HCT116 (cell line): ENCODE results near the gene SHISAL2B.

Source experiments
- CBX3 ChIP-seq: IDR thresholded peaks from 2 replicates; pipeline ENCODE4 v1.6.1; 2012; ENCODE audit warnings: low read depth
- EZH2 ChIP-seq: fragments of 200-600 bp; sonication (generic); IDR thresholded peaks from 2 replicates; pipeline ENCODE4 v1.6.1; 2017; ENCODE audit warnings: antibody characterized with exemption, mixed run types
- JUND ChIP-seq: IDR thresholded peaks from 2 replicates; pipeline ENCODE4 v1.6.1; 2012
- POLR2A ChIP-seq: IDR thresholded peaks from 2 replicates; pipeline ENCODE4 v1.7.0; 2011; ENCODE audit warnings: borderline replicate concordance; ENCODE audit not compliant: insufficient read depth, insufficient read length; ENCODE audit errors: extremely low read depth
- RAD21 ChIP-seq: IDR thresholded peaks from 2 replicates; pipeline ENCODE4 v1.6.1; 2012; ENCODE audit warnings: low read depth, mild to moderate bottlenecking
- SRF ChIP-seq: IDR thresholded peaks from 2 replicates; pipeline ENCODE4 v1.6.1; 2012; ENCODE audit warnings: low read depth
- TCF7L2 ChIP-seq: IDR thresholded peaks from 2 replicates; pipeline ENCODE4 v1.7.0; 2011; ENCODE audit warnings: borderline replicate concordance, inconsistent platforms; ENCODE audit not compliant: insufficient read depth, insufficient read length; ENCODE audit errors: extremely low read depth
- YY1 ChIP-seq: IDR thresholded peaks from 2 replicates; pipeline ENCODE4 v1.6.1; 2011; ENCODE audit warnings: low read length, low read depth, moderate library complexity, mild to moderate bottlenecking; ENCODE audit not compliant: insufficient replicate concordance; ENCODE audit errors: extremely low read depth
- ZNF274 ChIP-seq: fragments of 200-500 bp; sonication (Bioruptor generic); IDR thresholded peaks from 2 replicates; pipeline ENCODE4 v1.6.1; 2014; ENCODE audit warnings: mild to moderate bottlenecking, low read depth, low read length, inconsistent platforms
- TF ChIP-seq, protein P1 (sequence below), 3 experiments: fragments of 200-600 bp in 1 of 3; sonication (generic) in 1 of 3; IDR thresholded peaks in 2 of 3; conservative IDR thresholded peaks in 1 of 3; 2 replicates each; pipeline ENCODE4 v1.5.1; 2012 to 2017; ENCODE audit warnings: low read depth in 2 of 3, low read length in 2 of 3, antibody characterized with exemption in 1 of 3, borderline replicate concordance in 1 of 3, control low read depth in 1 of 3, mild to moderate bottlenecking in 1 of 3, mixed read lengths in 1 of 3, mixed run types in 1 of 3, moderate library complexity in 1 of 3; ENCODE audit not compliant: insufficient read depth in 1 of 3
- TF ChIP-seq, protein P2 (sequence below): IDR thresholded peaks from 2 replicates; pipeline ENCODE4 v1.6.1; 2012; ENCODE audit warnings: low read depth

- TF ChIP-seq, protein P1, sequence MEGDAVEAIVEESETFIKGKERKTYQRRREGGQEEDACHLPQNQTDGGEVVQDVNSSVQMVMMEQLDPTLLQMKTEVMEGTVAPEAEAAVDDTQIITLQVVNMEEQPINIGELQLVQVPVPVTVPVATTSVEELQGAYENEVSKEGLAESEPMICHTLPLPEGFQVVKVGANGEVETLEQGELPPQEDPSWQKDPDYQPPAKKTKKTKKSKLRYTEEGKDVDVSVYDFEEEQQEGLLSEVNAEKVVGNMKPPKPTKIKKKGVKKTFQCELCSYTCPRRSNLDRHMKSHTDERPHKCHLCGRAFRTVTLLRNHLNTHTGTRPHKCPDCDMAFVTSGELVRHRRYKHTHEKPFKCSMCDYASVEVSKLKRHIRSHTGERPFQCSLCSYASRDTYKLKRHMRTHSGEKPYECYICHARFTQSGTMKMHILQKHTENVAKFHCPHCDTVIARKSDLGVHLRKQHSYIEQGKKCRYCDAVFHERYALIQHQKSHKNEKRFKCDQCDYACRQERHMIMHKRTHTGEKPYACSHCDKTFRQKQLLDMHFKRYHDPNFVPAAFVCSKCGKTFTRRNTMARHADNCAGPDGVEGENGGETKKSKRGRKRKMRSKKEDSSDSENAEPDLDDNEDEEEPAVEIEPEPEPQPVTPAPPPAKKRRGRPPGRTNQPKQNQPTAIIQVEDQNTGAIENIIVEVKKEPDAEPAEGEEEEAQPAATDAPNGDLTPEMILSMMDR (IDR thresholded peaks at IDR 0.05 in 2 of 3, conservative IDR thresholded peaks at IDR 0.05 in 1 of 3; ENCODE audit: borderline replicate concordance in 1 of 3, insufficient read depth in 1 of 3, low read depth in 2 of 3, low read length in 2 of 3) = no peak
- no peak for TF ChIP-seq POLR2A
- no peak for TF ChIP-seq TCF7L2
- TF ChIP-seq, protein P2, sequence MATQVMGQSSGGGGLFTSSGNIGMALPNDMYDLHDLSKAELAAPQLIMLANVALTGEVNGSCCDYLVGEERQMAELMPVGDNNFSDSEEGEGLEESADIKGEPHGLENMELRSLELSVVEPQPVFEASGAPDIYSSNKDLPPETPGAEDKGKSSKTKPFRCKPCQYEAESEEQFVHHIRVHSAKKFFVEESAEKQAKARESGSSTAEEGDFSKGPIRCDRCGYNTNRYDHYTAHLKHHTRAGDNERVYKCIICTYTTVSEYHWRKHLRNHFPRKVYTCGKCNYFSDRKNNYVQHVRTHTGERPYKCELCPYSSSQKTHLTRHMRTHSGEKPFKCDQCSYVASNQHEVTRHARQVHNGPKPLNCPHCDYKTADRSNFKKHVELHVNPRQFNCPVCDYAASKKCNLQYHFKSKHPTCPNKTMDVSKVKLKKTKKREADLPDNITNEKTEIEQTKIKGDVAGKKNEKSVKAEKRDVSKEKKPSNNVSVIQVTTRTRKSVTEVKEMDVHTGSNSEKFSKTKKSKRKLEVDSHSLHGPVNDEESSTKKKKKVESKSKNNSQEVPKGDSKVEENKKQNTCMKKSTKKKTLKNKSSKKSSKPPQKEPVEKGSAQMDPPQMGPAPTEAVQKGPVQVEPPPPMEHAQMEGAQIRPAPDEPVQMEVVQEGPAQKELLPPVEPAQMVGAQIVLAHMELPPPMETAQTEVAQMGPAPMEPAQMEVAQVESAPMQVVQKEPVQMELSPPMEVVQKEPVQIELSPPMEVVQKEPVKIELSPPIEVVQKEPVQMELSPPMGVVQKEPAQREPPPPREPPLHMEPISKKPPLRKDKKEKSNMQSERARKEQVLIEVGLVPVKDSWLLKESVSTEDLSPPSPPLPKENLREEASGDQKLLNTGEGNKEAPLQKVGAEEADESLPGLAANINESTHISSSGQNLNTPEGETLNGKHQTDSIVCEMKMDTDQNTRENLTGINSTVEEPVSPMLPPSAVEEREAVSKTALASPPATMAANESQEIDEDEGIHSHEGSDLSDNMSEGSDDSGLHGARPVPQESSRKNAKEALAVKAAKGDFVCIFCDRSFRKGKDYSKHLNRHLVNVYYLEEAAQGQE = no peak
- no peak for TF ChIP-seq RAD21
- TF ChIP-seq ZNF274 = no peak
- no peak for TF ChIP-seq JUND
- no peak for TF ChIP-seq CBX3
- no peak for TF ChIP-seq YY1
- no peak for TF ChIP-seq EZH2
- TF ChIP-seq SRF = no peak
Measured at GRCh38 chr5:64766941-64767340, 76.6 kb downstream of the SHISAL2B start.
